ENCODE results near the gene PARP6. TPM values are rescaled to one million over a fixed set of nuclear protein-coding genes. Genes with fewer than 3 reads are reported as not detected.

The PARP6 gene
- total RNA-seq, 1 experiment from 2014 or later = 41.9 TPM

- peak; percentile 99 for TF ChIP-seq ARID4B (CRISPR knock-in tag; IDR thresholded peaks at IDR 0.05; ENCODE audit: borderline replicate concordance)
- peak; percentile 99 for TF ChIP-seq KAT7 (CRISPR knock-in tag; IDR thresholded peaks at IDR 0.05; ENCODE audit: borderline replicate concordance)
- TF ChIP-seq AR (CRISPR knock-in tag; IDR thresholded peaks at IDR 0.05) = no peak
- TF ChIP-seq NFYB (CRISPR knock-in tag; conservative IDR thresholded peaks at IDR 0.05; ENCODE audit: low read depth) = peak; percentile 60
- TF ChIP-seq NFE2L1 (CRISPR knock-in tag; IDR thresholded peaks at IDR 0.05) = peak; percentile 98
- peak; percentile 97 for TF ChIP-seq SMAD4 (CRISPR knock-in tag; IDR thresholded peaks at IDR 0.05)
- peak; percentile 90 for TF ChIP-seq ZNF138 (CRISPR knock-in tag; conservative IDR thresholded peaks at IDR 0.05)
- TF ChIP-seq ATF3 (CRISPR knock-in tag; conservative IDR thresholded peaks at IDR 0.05) = peak; percentile 88
- TF ChIP-seq ELF4 (CRISPR knock-in tag; IDR thresholded peaks at IDR 0.05; ENCODE audit: low read depth) = peak; percentile 97
- TF ChIP-seq RELA (CRISPR knock-in tag; IDR thresholded peaks at IDR 0.05; ENCODE audit: borderline replicate concordance) = peak; percentile 99
- no peak for TF ChIP-seq ZNF416 (CRISPR knock-in tag; IDR thresholded peaks at IDR 0.05)
- no peak for TF ChIP-seq FOXJ3 (CRISPR knock-in tag; IDR thresholded peaks at IDR 0.05; ENCODE audit: borderline replicate concordance)
- TF ChIP-seq CBFB (CRISPR knock-in tag; IDR thresholded peaks at IDR 0.05; ENCODE audit: low read depth) = peak; percentile 84; the same call in 1 of the 2 replicates
- no peak for TF ChIP-seq CDX4 (CRISPR knock-in tag; IDR thresholded peaks at IDR 0.05; ENCODE audit: borderline replicate concordance)
- TF ChIP-seq RORB (CRISPR knock-in tag; IDR thresholded peaks at IDR 0.05) = no peak
- peak; percentile 72 for TF ChIP-seq NR1H2 (CRISPR knock-in tag; IDR thresholded peaks at IDR 0.05)
- TF ChIP-seq ESRRA (CRISPR knock-in tag; IDR thresholded peaks at IDR 0.05; ENCODE audit: borderline replicate concordance) = peak; percentile 98
- no peak for TF ChIP-seq ZNF532 (CRISPR knock-in tag; IDR thresholded peaks at IDR 0.05; ENCODE audit: borderline replicate concordance)
- TF ChIP-seq ZNF396 (CRISPR knock-in tag; IDR thresholded peaks at IDR 0.05; ENCODE audit: borderline replicate concordance) = no peak
- TF ChIP-seq MAX (CRISPR knock-in tag; IDR thresholded peaks at IDR 0.05) = peak; percentile 99
- TF ChIP-seq SP1 (CRISPR knock-in tag; conservative IDR thresholded peaks at IDR 0.05) = peak; percentile 79
- no peak for TF ChIP-seq ZNF423 (CRISPR knock-in tag; IDR thresholded peaks at IDR 0.05)
- TF ChIP-seq GRHL2 (CRISPR knock-in tag; IDR thresholded peaks at IDR 0.05; ENCODE audit: insufficient replicate concordance, severe bottlenecking) = no peak
- peak; percentile 99 for TF ChIP-seq ETV6 (CRISPR knock-in tag; IDR thresholded peaks at IDR 0.05)
- TF ChIP-seq FOXP1 (CRISPR knock-in tag; IDR thresholded peaks at IDR 0.05; ENCODE audit: borderline replicate concordance) = peak; percentile 99
- TF ChIP-seq ZNF317 (CRISPR knock-in tag; IDR thresholded peaks at IDR 0.05; ENCODE audit: borderline replicate concordance, low read depth) = peak; percentile 85
Measured at GRCh38 chr15:72319360-72319984, 47.1 kb upstream of the PARP6 start (continued).
